Parathyroid adenoma (tissue), 2 donors: Measurements from ENCODE around the gene CNTN2.

Source experiments
- H2AFZ ChIP-seq: fragments of 300-600 bp; sonication (generic); one replicate; pipeline ENCODE4 v1.7.0; 2017; ENCODE audit warnings: antibody characterized with exemption, mild to moderate bottlenecking
- H3K27ac ChIP-seq: fragments of 300-600 bp; sonication (generic); one replicate; pipeline ENCODE4 v1.7.0; 2017
- H3K27me3 ChIP-seq: fragments of 300-600 bp; sonication (generic); one replicate; pipeline ENCODE4 v1.7.0; 2017; ENCODE audit warnings: low read length; ENCODE audit not compliant: control insufficient read depth, insufficient read depth
- H3K36me3 ChIP-seq: fragments of 300-600 bp; sonication (generic); one replicate; pipeline ENCODE4 v1.7.0; 2017; ENCODE audit warnings: low read length; ENCODE audit not compliant: control insufficient read depth, insufficient read depth
- H3K4me1 ChIP-seq: fragments of 300-600 bp; sonication (generic); one replicate; pipeline ENCODE4 v1.7.0; 2017; ENCODE audit warnings: control low read depth
- H3K4me2 ChIP-seq: fragments of 300-600 bp; sonication (generic); one replicate; pipeline ENCODE4 v1.7.0; 2017; ENCODE audit warnings: low read length
- H3K4me3 ChIP-seq: fragments of 300-600 bp; sonication (generic); one replicate; pipeline ENCODE4 v1.7.0; 2017; ENCODE audit warnings: low read depth, low read length
- H3K79me2 ChIP-seq: fragments of 300-600 bp; sonication (generic); one replicate; pipeline ENCODE4 v1.7.0; 2017; ENCODE audit warnings: control low read depth
- H3K9ac ChIP-seq: fragments of 300-600 bp; sonication (generic); one replicate; pipeline ENCODE4 v1.7.0; 2017; ENCODE audit warnings: mild to moderate bottlenecking
- H3K9me3 ChIP-seq: fragments of 300-600 bp; sonication (generic); one replicate; pipeline ENCODE4 v1.7.0; 2017; ENCODE audit warnings: low read length; ENCODE audit not compliant: control insufficient read depth
- CTCF ChIP-seq: fragments of 300-600 bp; sonication (generic); IDR thresholded peaks from one replicate; pipeline ENCODE4 v1.7.0; 2017; ENCODE audit warnings: antibody characterized with exemption, mild to moderate bottlenecking
- donor health status: primary hyperparathyroidism.

The CNTN2 gene

GRCh38 chr1:205077158-205077933 lies 34.3 kb downstream of the CNTN2 start:
- Histone ChIP-seq H3K4me2 (no peak overlapping the region), H3K4me1 (no peaks in the 10 kb centered on the region), H3K9me3 (no peaks in the 10 kb centered on the region), H3K79me2 (no peaks in the 10 kb centered on the region), H2AFZ (no peak overlapping the region), H3K9ac (no peak overlapping the region), H3K27me3 (no peaks in the 10 kb centered on the region), H3K36me3 (no peaks in the 10 kb centered on the region), H3K4me3 (no peak overlapping the region), H3K27ac (no peak overlapping the region)
- TF ChIP-seq CTCF: no peak

GRCh38 chr1:205077934-205078311 lies 34.9 kb downstream of the CNTN2 start:
- H3K36me3 ChIP-seq: no peaks in the 10 kb centered on the region
- H3K4me3 ChIP-seq: no peak overlapping the region
- no peak overlapping the region for H3K27ac ChIP-seq
- no peak overlapping the region for H3K9ac ChIP-seq
- TF ChIP-seq CTCF: no peak
- H3K9me3 ChIP-seq: no peaks in the 10 kb centered on the region
- H3K4me2 ChIP-seq: no peak overlapping the region
- no peaks in the 10 kb centered on the region for H3K27me3 ChIP-seq
- H3K79me2 ChIP-seq: no peaks in the 10 kb centered on the region
- H3K4me1 ChIP-seq: no peaks in the 10 kb centered on the region
- H2AFZ ChIP-seq: no peak overlapping the region

GRCh38 chr1:205082431-205082830 lies 39.4 kb downstream of the CNTN2 start:
- Histone ChIP-seq H3K36me3 (no peaks in the 10 kb centered on the region), H3K4me2 (no peak overlapping the region), H3K9me3 (no peaks in the 10 kb centered on the region), H3K27me3 (no peaks in the 10 kb centered on the region), H3K4me3 (no peak overlapping the region), H3K9ac (no peak overlapping the region), H3K79me2 (no peaks in the 10 kb centered on the region), H2AFZ (no peak overlapping the region), H3K27ac (no peak overlapping the region), H3K4me1 (no peaks in the 10 kb centered on the region)
- no peak for TF ChIP-seq CTCF

- Histone ChIP-seq H3K9ac (no peak within 1 kb of the TSS), H3K27ac (no peak within 1 kb of the TSS), H2AFZ (no peak within 1 kb of the TSS), H3K4me2 (no peak within 1 kb of the TSS), H3K4me3 (no peak within 1 kb of the TSS), H3K27me3 (no peaks in the 10 kb centered on the region), H3K79me2 (no peaks in the 10 kb centered on the region), H3K4me1 (no peaks in the 10 kb centered on the region), H3K36me3 (no peaks in the 10 kb centered on the region), H3K9me3 (no peaks in the 10 kb centered on the region)
- no peak for TF ChIP-seq CTCF
Measured at GRCh38 chr1:205084360-205084759, 41.3 kb downstream of the CNTN2 start, which contains the start of gene TMEM81. Gene TMEM81 (minus strand): TSS chr1:205084460. CDS start chr1:205084320, 140 bp downstream.

GRCh38 chr1:205088341-205088740 lies 45.3 kb downstream of the CNTN2 start:
- no peak for TF ChIP-seq CTCF
- H3K79me2 ChIP-seq: no peaks in the 10 kb centered on the region
- no peak overlapping the region for H2AFZ ChIP-seq
- no peak overlapping the region for H3K27ac ChIP-seq
- no peaks in the 10 kb centered on the region for H3K9me3 ChIP-seq
- H3K4me2 ChIP-seq: no peak overlapping the region
- no peak overlapping the region for H3K9ac ChIP-seq
- no peaks in the 10 kb centered on the region for H3K36me3 ChIP-seq
- H3K27me3 ChIP-seq: no peaks in the 10 kb centered on the region
- H3K4me1 ChIP-seq: no peaks in the 10 kb centered on the region
- no peak overlapping the region for H3K4me3 ChIP-seq
